ENCODE results near the gene TSEN54. TPM values are rescaled to one million over a fixed set of nuclear protein-coding genes. Genes with fewer than 3 reads are reported as not detected.
A peak's percentile ranks its signal among the peaks of the same experiment; 100 is the strongest.

The TSEN54 gene
- total RNA-seq, 6 experiments from 2014 or later: 8.5 to 13.6 (median 10.2) TPM

- no peaks in the 10 kb centered on the region for H3K36me3 ChIP-seq
- H3K27me3 ChIP-seq: no peaks in the 10 kb centered on the region
- H3K4me3 ChIP-seq: no peak overlapping the region
- H3K9me3 ChIP-seq: no peaks in the 10 kb centered on the region
- 75% methylated on average over 5 of the region's 8 CpGs for WGBS (ENCODE audit: insufficient coverage, low coverage, low lambda C conversion rate, missing lambda C conversion rate)
- TF ChIP-seq CTCF (IDR thresholded peaks at IDR 0.05) (no peak), POLR2A (IDR thresholded peaks at IDR 0.05) (no peak)
- ATAC-seq: no peak
- H3K27ac ChIP-seq: no peak overlapping the region
- no peak for DNase-seq
- intact Hi-C loops (cut with DNase I): no loop called here
- H3K4me1 ChIP-seq: peaks cover 0 to 29% (median 14%) of the 10 kb centered on the region in 4 donors
Measured at GRCh38 chr17:75553295-75554110, 37.2 kb downstream of the TSEN54 start.

- intact Hi-C loops (cut with DNase I): no loop called here
- peak in 2 of 3 donors; percentile 70 to 75 for DNase-seq
- ATAC-seq: peak in 1 of 4 donors; percentile 3
- peaks cover 0 to 49% (median 23%) of the 10 kb centered on the region in 4 donors for H3K4me1 ChIP-seq
- H3K27ac ChIP-seq: peak overlapping the region in 1 of 3 donors; percentile 90
- H3K9me3 ChIP-seq: no peaks in the 10 kb centered on the region
- TF ChIP-seq POLR2A (IDR thresholded peaks at IDR 0.05) (no peak), CTCF (IDR thresholded peaks at IDR 0.05) (no peak)
- H3K36me3 ChIP-seq: no peaks in the 10 kb centered on the region
- H3K4me3 ChIP-seq: no peak overlapping the region
- H3K27me3 ChIP-seq: no peaks in the 10 kb centered on the region
- WGBS (ENCODE audit: insufficient coverage, low coverage, low lambda C conversion rate, missing lambda C conversion rate): 66% methylated on average over 8 of the region's 21 CpGs
Measured at GRCh38 chr17:75555679-75556153, 39.4 kb downstream of the TSEN54 start.

- H3K36me3 ChIP-seq: no peaks in the 10 kb centered on the region
- no peaks in the 10 kb centered on the region for H3K27me3 ChIP-seq
- H3K9me3 ChIP-seq: no peaks in the 10 kb centered on the region
- H3K4me3 ChIP-seq: peak overlapping the region in 2 of 3 donors; percentile 32 to 38
- peak; percentile 75 to 87 (median 78) for ATAC-seq
- WGBS (ENCODE audit: insufficient coverage, low coverage, low lambda C conversion rate, missing lambda C conversion rate): 21% methylated on average over 5 of the region's 15 CpGs
- intact Hi-C loops (cut with DNase I): no loop called here
- peaks cover 0 to 60% (median 29%) of the 10 kb centered on the region in 4 donors for H3K4me1 ChIP-seq
- peak; percentile 91 to 99 (median 97) for DNase-seq
- peak overlapping the region in 2 of 3 donors; percentile 82 to 90 for H3K27ac ChIP-seq
- TF ChIP-seq CTCF (IDR thresholded peaks at IDR 0.05) (no peak), POLR2A (IDR thresholded peaks at IDR 0.05) (no peak)
Measured at GRCh38 chr17:75557075-75557851, 40.9 kb downstream of the TSEN54 start.

GRCh38 chr17:75557852-75558665 is 41.7 kb downstream of the TSEN54 start:
- no peaks in the 10 kb centered on the region for H3K9me3 ChIP-seq
- peak overlapping the region in 2 of 3 donors; percentile 32 to 38 for H3K4me3 ChIP-seq
- H3K36me3 ChIP-seq: peaks cover 0 to 3% (median 0%) of the 10 kb centered on the region in 4 donors
- ATAC-seq: peak; percentile 50 to 56 (median 54)
- H3K27ac ChIP-seq: peak overlapping the region; percentile 17 to 90 (median 82)
- WGBS (ENCODE audit: insufficient coverage, low coverage, low lambda C conversion rate, missing lambda C conversion rate): no CpG with 5 or more reads among the region's 18 CpGs
- intact Hi-C loops (cut with DNase I): no loop called here
- DNase-seq: peak; percentile 79 to 93 (median 93)
- no peaks in the 10 kb centered on the region for H3K27me3 ChIP-seq
- TF ChIP-seq POLR2A (IDR thresholded peaks at IDR 0.05) (no peak), CTCF (IDR thresholded peaks at IDR 0.05) (no peak)
- peaks cover 0 to 64% (median 30%) of the 10 kb centered on the region in 4 donors for H3K4me1 ChIP-seq
